Colonic mucosa (tissue), 4 donors: ENCODE measurements around the gene MAP3K7CL. TPM values are rescaled to one million over a fixed set of nuclear protein-coding genes. Genes with fewer than 3 reads are reported as not detected.

ENCODE experiments used
- DNase-seq: peaks from one replicate; pipeline ENCODE4 v3.0.0-alpha.2; 2020
- H3K27ac ChIP-seq: fragments of 200-600 bp; one replicate; pipeline ENCODE4 v1.8.0; 2021
- H3K27me3 ChIP-seq: fragments of 200-600 bp; one replicate; pipeline ENCODE4 v1.8.0; 2021
- H3K36me3 ChIP-seq: fragments of 200-600 bp; one replicate; pipeline ENCODE4 v1.8.0; 2021
- H3K4me1 ChIP-seq: fragments of 200-600 bp; one replicate; pipeline ENCODE4 v1.8.0; 2021; ENCODE audit warnings: mild to moderate bottlenecking
- H3K4me3 ChIP-seq: fragments of 200-600 bp; one replicate; pipeline ENCODE4 v1.8.0; 2021
- H3K9ac ChIP-seq, 2 donors: one replicate each; pipeline ENCODE4 v1.7.0; 2013; ENCODE audit warnings: control low read depth in 2 of 2, low read depth in 2 of 2, low read length in 2 of 2
- H3K9me3 ChIP-seq: fragments of 200-600 bp; one replicate; pipeline ENCODE4 v1.8.0; 2021
- CTCF ChIP-seq: fragments of 200-600 bp; IDR thresholded peaks from one replicate; pipeline ENCODE4 v1.8.0; 2022; ENCODE audit warnings: antibody characterized with exemption, mild to moderate bottlenecking
- intact Hi-C: fragments of 100-400 bp; cut with DNase I; formaldehyde crosslinking; loops from one replicate; pipeline ENCODE4 v1.14.1; 2022
- total RNA-seq, 2 donors: library from RNA; stranded (reverse); fragmentation: NEBNext Ultra II Directional in 1 of 2; extraction: Animal tissue kit (Norgen Biotek cat#: 25700) in 1 of 2; gene quantifications; one replicate each; pipeline ENCODE4 v1.2.1, GENCODE V29; 2021
- donor health status: healthy.
- donor health status: DM: no; HTN: no; CAD: no.
- donor health status: DM: no; HTN: no; CAD: no.

MAP3K7CL gene
- total RNA-seq, 2 donors from 2014 or later, result 1.9 to 3.4 TPM

GRCh38 chr21:29121759-29122158, 8.7 kb upstream of the MAP3K7CL start:
- no peak overlapping the region for H3K9ac ChIP-seq
- intact Hi-C loops, result no loop called here

GRCh38 chr21:29124645-29125044, 5.8 kb upstream of the MAP3K7CL start:
- no peaks in the 10 kb centered on the region for H3K36me3 ChIP-seq
- no peak for DNase-seq
- no peaks in the 10 kb centered on the region for H3K4me1 ChIP-seq
- H3K9me3 ChIP-seq, result no peaks in the 10 kb centered on the region
- no peak overlapping the region for H3K9ac ChIP-seq
- no peak overlapping the region for H3K4me3 ChIP-seq
- intact Hi-C loops, result no loop called here
- TF ChIP-seq CTCF, result no peak
- H3K27me3 ChIP-seq, result no peaks in the 10 kb centered on the region
- no peak overlapping the region for H3K27ac ChIP-seq

More at GRCh38 chr21:29121759-29122158, 8.7 kb upstream of the MAP3K7CL start:
- H3K4me1 ChIP-seq, result no peaks in the 10 kb centered on the region
- H3K27me3 ChIP-seq, result no peaks in the 10 kb centered on the region
- DNase-seq, result no peak
- H3K36me3 ChIP-seq, result no peaks in the 10 kb centered on the region
- no peaks in the 10 kb centered on the region for H3K9me3 ChIP-seq
- no peak for TF ChIP-seq CTCF
- H3K4me3 ChIP-seq, result no peak overlapping the region
- H3K27ac ChIP-seq, result no peak overlapping the region

GRCh38 chr21:29125191-29125590, 5.3 kb upstream of the MAP3K7CL start:
- Histone ChIP-seq H3K27me3 (no peaks in the 10 kb centered on the region), H3K27ac (no peak overlapping the region), H3K9ac (no peak overlapping the region), H3K4me3 (no peak overlapping the region), H3K9me3 (no peaks in the 10 kb centered on the region), H3K36me3 (no peaks in the 10 kb centered on the region), H3K4me1 (no peaks in the 10 kb centered on the region)
- no peak for TF ChIP-seq CTCF
- intact Hi-C loops, result no loop called here
- no peak for DNase-seq

GRCh38 chr21:29125979-29126378, 4.5 kb upstream of the MAP3K7CL start:
- intact Hi-C loops, result no loop called here
- Histone ChIP-seq H3K27ac (no peak overlapping the region), H3K27me3 (no peaks in the 10 kb centered on the region), H3K9me3 (no peaks in the 10 kb centered on the region), H3K9ac (no peak overlapping the region), H3K4me1 (no peaks in the 10 kb centered on the region), H3K36me3 (no peaks in the 10 kb centered on the region), H3K4me3 (no peak overlapping the region)
- TF ChIP-seq CTCF, result no peak
- DNase-seq, result no peak

GRCh38 chr21:29133241-29133640, 2.8 kb downstream of the MAP3K7CL start:
- Histone ChIP-seq H3K9ac (no peak overlapping the region), H3K27me3 (no peaks in the 10 kb centered on the region), H3K27ac (no peak overlapping the region), H3K4me1 (no peaks in the 10 kb centered on the region), H3K36me3 (no peaks in the 10 kb centered on the region), H3K4me3 (no peak overlapping the region), H3K9me3 (no peaks in the 10 kb centered on the region)
- DNase-seq, result no peak
- TF ChIP-seq CTCF, result no peak
- intact Hi-C loops, result no loop called here

- Histone ChIP-seq H3K4me1 (no peaks in the 10 kb centered on the region), H3K9me3 (no peaks in the 10 kb centered on the region), H3K4me3 (no peak overlapping the region), H3K36me3 (no peaks in the 10 kb centered on the region), H3K9ac (no peak overlapping the region), H3K27me3 (no peaks in the 10 kb centered on the region), H3K27ac (no peak overlapping the region)
- intact Hi-C loops, result no loop called here
- no peak for TF ChIP-seq CTCF
- DNase-seq, result no peak
These were observed 3.4 kb downstream of the MAP3K7CL start for GRCh38 chr21:29133796-29134195.
